ENCODE data around the gene NOTCH3. TPM values are rescaled to one million over a fixed set of nuclear protein-coding genes. Genes with fewer than 3 reads are reported as not detected.

Gene NOTCH3
- total and polyA plus RNA-seq, 2 experiments from 2014 or later: 25.2 to 34.8 TPM

- H3K4me3 ChIP-seq: no peak overlapping the region
- H3K36me3 ChIP-seq (replicated peaks; ENCODE audit: insufficient read depth, low read depth): no peaks in the 10 kb centered on the region
- no peaks in the 10 kb centered on the region for H3K79me2 ChIP-seq
- no peak overlapping the region for H2AFZ ChIP-seq
- H3K9me3 ChIP-seq (ENCODE audit: low read depth): no peaks in the 10 kb centered on the region
- 45% methylated on average over 6 of the region's 7 CpGs for WGBS (ENCODE audit: low lambda C conversion rate, missing lambda C conversion rate)
- DNase-seq (ENCODE audit: low spot score): no peak
- H3K4me2 ChIP-seq: no peak overlapping the region
- H3K27ac ChIP-seq: no peak overlapping the region
- TF ChIP-seq EZH2phosphoT487 (IDR thresholded peaks at IDR 0.05; ENCODE audit: low read depth, severe bottlenecking, unreplicated experiment) (no peak), EZH2 (IDR thresholded peaks at IDR 0.05; ENCODE audit: borderline replicate concordance) (no peak)
- TF ChIP-seq, protein P1, sequence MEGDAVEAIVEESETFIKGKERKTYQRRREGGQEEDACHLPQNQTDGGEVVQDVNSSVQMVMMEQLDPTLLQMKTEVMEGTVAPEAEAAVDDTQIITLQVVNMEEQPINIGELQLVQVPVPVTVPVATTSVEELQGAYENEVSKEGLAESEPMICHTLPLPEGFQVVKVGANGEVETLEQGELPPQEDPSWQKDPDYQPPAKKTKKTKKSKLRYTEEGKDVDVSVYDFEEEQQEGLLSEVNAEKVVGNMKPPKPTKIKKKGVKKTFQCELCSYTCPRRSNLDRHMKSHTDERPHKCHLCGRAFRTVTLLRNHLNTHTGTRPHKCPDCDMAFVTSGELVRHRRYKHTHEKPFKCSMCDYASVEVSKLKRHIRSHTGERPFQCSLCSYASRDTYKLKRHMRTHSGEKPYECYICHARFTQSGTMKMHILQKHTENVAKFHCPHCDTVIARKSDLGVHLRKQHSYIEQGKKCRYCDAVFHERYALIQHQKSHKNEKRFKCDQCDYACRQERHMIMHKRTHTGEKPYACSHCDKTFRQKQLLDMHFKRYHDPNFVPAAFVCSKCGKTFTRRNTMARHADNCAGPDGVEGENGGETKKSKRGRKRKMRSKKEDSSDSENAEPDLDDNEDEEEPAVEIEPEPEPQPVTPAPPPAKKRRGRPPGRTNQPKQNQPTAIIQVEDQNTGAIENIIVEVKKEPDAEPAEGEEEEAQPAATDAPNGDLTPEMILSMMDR (IDR thresholded peaks at IDR 0.05; ENCODE audit: poor library complexity): no peak
- peaks cover 4% of the 10 kb centered on the region for H3K4me1 ChIP-seq (ENCODE audit: insufficient read depth)
- no peaks in the 10 kb centered on the region for H3K27me3 ChIP-seq
- no peaks in the 10 kb centered on the region for H3K9me2 ChIP-seq (replicated peaks; ENCODE audit: insufficient read depth)
- no peaks in the 10 kb centered on the region for H4K20me1 ChIP-seq (ENCODE audit: insufficient read depth, poor library complexity, severe bottlenecking)
These were observed 17.7 kb upstream of the NOTCH3 start for GRCh38 chr19:15218501-15218900.

DNA sequence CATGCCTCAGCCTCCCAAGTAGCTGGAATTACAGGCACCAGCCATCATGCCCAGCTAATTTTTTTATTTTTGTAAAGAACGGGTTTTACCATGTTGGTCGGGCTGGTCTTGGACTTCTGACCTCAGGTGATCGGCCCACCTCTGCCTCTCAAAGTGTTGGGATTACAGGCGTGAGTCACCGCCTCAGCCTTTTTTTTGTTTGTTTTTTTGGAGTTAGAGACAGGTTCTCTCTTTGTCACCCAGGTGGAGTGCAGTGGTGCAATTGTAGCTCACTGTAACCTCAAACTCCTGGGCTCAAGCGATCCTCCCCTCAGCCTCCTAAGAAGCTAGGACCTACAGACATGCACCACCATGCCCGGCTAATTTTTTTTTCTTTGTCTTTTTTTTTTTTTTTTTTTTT, 15.6 kb upstream of the NOTCH3 start:
- H3K36me3 ChIP-seq (replicated peaks; ENCODE audit: insufficient read depth, low read depth): no peaks in the 10 kb centered on the region
- 43% methylated on average over 7 of the region's 7 CpGs for WGBS (ENCODE audit: low lambda C conversion rate, missing lambda C conversion rate)
- TF ChIP-seq EZH2 (IDR thresholded peaks at IDR 0.05; ENCODE audit: borderline replicate concordance): no peak
- TF ChIP-seq EZH2phosphoT487 (IDR thresholded peaks at IDR 0.05; ENCODE audit: low read depth, severe bottlenecking, unreplicated experiment): no peak
- TF ChIP-seq, protein P1 (IDR thresholded peaks at IDR 0.05; ENCODE audit: poor library complexity): no peak
- H3K9me3 ChIP-seq (ENCODE audit: low read depth): no peaks in the 10 kb centered on the region
- peak overlapping the region; percentile 43 for H3K4me2 ChIP-seq
- H3K79me2 ChIP-seq: no peaks in the 10 kb centered on the region
- no peak overlapping the region for H3K27ac ChIP-seq
- no peaks in the 10 kb centered on the region for H4K20me1 ChIP-seq (ENCODE audit: insufficient read depth, poor library complexity, severe bottlenecking)
- H2AFZ ChIP-seq: no peak overlapping the region
- H3K9me2 ChIP-seq (replicated peaks; ENCODE audit: insufficient read depth): no peaks in the 10 kb centered on the region
- no peaks in the 10 kb centered on the region for H3K27me3 ChIP-seq
- no peak overlapping the region for H3K4me3 ChIP-seq
- DNase-seq (ENCODE audit: low spot score): peak; percentile 54
- H3K4me1 ChIP-seq (ENCODE audit: insufficient read depth): no peaks in the 10 kb centered on the region

GRCh38 chr19:15213715-15214381, 13.1 kb upstream of the NOTCH3 start:
- H3K27ac ChIP-seq: no peak overlapping the region

More at GRCh38 chr19:15213715-15214381, 13.1 kb upstream of the NOTCH3 start:
- TF ChIP-seq EZH2phosphoT487 (IDR thresholded peaks at IDR 0.05; ENCODE audit: low read depth, severe bottlenecking, unreplicated experiment): no peak
- TF ChIP-seq EZH2 (IDR thresholded peaks at IDR 0.05; ENCODE audit: borderline replicate concordance): no peak
- TF ChIP-seq, protein P1 (IDR thresholded peaks at IDR 0.05; ENCODE audit: poor library complexity): no peak
- H2AFZ ChIP-seq: no peak overlapping the region
- H3K79me2 ChIP-seq: no peaks in the 10 kb centered on the region
- 94% methylated on average over 15 of the region's 15 CpGs for WGBS (ENCODE audit: low lambda C conversion rate, missing lambda C conversion rate)
- H3K4me1 ChIP-seq (ENCODE audit: insufficient read depth): no peaks in the 10 kb centered on the region
- no peaks in the 10 kb centered on the region for H4K20me1 ChIP-seq (ENCODE audit: insufficient read depth, poor library complexity, severe bottlenecking)
- no peaks in the 10 kb centered on the region for H3K27me3 ChIP-seq
- no peaks in the 10 kb centered on the region for H3K36me3 ChIP-seq (replicated peaks; ENCODE audit: insufficient read depth, low read depth)
- DNase-seq (ENCODE audit: low spot score): no peak
- H3K9me2 ChIP-seq (replicated peaks; ENCODE audit: insufficient read depth): no peaks in the 10 kb centered on the region
- no peak overlapping the region for H3K4me3 ChIP-seq
- H3K4me2 ChIP-seq: no peak overlapping the region
- H3K9me3 ChIP-seq (ENCODE audit: low read depth): no peaks in the 10 kb centered on the region
